Stimulated activated CD8-positive, alpha-beta memory T cell treated with anti-CD3 and anti-CD28 coated beads, Interleukin-15, amount 100 ng/mL, for 48 hours (primary cell): ENCODE measurements around the gene CCT3.
"Not testable (repeated sequence)": the region's sequence is repeated elsewhere in the genome, so short reads cannot be mapped to it uniquely, and the experiment has no call there.

ENCODE experiments used
- DNase-seq, 2 donors: peaks; one replicate each; pipeline ENCODE4 v3.0.0-alpha.2; 2020; ENCODE audit warnings: low read depth in 2 of 2

The CCT3 gene

DNA sequence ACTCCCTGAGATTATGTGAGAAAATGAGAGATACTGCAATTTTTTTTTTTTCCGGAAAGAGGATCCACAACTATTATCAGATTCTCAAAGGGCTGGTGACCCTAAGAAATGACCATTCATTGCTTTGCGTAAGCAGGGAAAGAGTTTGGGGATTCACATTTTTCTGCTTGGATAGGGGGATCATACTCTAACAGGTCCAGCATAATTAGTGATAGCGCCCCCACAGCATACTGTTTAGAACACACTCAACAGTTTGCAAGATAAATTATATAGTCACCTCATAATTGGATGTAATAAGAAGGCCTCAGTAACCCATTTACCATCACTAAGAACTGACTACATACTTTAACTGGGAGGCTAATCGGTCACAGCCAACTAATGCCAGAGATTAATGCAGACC lies 1.9 kb downstream of the CCT3 start:
- no peak for DNase-seq

- not testable (repeated sequence) for DNase-seq
Observed at GRCh38 chr1:156323179-156323578, 14.9 kb downstream of the CCT3 start.

DNA sequence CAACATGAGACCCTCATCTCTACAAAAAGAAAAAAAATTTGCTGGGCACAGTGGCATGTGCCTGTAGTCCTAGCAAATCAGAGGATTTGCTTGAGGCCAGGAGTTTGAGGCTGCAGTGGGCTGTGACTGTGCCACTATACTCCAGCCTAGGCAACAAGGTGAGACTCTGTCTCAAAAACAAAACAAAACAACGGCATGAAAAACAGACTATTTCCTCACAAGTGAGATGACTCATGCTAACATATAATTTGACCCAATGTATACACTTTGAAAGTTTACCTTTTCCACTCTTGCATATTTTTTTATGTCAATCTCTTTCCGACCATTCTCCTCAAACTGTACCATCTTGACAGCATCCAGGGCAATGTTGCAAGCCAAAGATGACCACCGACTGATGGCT lies 17.5 kb downstream of the CCT3 start:
- DNase-seq, result no peak

DNA sequence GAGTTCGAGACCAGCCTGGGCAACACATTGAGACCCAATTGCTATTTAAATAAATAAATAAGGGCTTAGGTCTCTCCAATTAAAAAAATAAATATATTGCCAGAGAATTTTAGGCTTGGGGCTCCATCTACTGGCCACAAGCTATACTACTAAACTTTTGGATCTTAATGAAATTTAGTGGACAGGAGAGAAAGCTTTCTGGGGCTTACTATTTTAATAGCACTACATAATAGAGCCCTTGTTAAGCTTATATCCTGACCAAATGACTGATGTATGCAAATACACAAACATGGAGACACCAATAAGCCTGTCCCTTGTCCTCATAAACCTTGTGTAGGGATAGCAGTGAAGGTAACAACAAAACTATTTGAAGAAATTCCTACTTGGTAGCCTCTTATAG lies 18.4 kb downstream of the CCT3 start:
- no peak for DNase-seq

DNA sequence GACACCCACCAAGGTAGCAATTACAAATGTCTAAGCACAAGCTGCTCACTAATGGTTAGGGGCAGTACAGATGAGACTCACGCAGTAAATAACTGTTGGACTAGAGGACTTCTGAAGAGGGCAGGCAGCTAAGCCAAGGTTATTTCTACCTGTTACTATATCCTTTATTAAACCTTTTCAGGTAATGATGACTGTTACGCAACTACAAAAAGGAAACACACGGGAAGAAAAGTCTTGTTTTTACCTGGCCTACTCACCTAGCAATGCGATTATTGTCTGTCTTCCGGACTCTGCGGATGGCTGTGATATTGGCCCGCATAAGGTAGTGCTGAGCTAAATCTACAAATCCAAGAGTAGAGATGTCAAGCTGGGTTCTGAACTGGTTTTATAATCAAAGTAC lies 21.2 kb downstream of the CCT3 start:
- DNase-seq, result no peak

DNA sequence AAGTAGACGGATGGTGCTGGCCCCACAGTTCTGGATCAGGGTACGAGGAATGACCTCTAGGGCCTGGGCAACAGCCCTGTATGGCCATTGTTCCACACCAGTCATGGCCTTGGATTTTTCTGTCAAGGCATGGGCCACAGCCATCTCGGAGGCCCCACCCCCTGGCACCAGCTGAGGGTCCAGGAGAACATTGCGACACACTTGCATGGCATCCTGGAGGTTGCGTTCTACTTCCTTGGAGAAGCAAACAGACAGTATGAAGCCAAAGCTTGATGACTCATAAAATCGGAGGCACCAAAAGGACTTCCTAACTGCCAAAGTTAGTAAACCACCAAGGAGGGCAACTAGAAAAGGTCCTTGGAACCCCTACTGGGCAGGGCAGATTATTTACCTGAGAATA lies 27.1 kb downstream of the CCT3 start:
- DNase-seq, result no peak

DNA sequence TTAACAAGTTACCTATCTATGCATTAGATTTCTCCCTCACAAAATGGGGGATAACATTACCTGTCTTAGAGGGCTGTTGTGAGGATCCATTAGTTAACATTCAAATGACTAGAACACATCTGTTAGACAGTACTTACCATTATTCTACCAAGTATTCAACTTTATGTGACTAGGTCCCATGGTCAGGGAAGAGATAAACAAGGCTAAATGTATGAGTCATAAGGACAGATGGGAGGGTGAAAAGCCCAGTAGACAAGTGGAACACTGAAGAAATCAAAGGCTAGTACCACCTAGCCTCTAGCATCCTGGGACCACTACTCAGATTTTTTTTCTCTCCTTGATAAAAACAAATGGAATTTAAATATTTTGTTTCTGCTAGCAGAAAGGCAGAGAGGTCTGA lies 30.0 kb downstream of the CCT3 start:
- no peak for DNase-seq

- DNase-seq, result no peak
Observed at GRCh38 chr1:156305215-156305614, 32.9 kb downstream of the CCT3 start.

- no peak for DNase-seq
Observed at GRCh38 chr1:156303241-156303640, 34.9 kb downstream of the CCT3 start.

DNA sequence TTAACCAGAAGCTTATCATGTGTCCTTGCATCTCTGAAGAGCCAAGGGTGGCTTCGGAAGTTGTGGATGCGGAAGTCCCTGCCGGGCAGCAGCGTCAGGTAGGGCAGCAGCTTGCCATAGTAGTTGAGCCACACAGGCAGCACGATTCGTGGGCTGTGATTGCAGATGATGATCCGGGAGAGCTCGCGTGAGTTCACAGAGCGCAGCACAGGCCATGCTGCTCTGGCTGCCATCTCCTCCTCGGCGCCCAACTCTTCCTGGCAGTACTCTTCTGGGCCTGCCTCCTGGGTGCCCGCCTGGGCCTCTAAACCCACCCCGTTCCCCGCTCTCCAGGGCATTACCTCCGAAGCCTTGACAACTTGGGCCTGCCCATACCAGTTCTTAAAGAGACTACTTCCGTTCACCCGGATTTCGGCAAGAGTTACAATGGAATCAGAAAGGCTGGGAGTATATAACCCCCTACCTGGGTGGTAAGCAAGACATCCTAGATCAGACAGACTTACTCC lies 39.2 kb downstream of the CCT3 start, which contains the start of gene VHLL:
Gene VHLL (minus strand): TSS at position 456 of the 506 bp plus-strand sequence. CDS start 118 bp downstream, at position 338.
- DNase-seq, result no peak

DNA sequence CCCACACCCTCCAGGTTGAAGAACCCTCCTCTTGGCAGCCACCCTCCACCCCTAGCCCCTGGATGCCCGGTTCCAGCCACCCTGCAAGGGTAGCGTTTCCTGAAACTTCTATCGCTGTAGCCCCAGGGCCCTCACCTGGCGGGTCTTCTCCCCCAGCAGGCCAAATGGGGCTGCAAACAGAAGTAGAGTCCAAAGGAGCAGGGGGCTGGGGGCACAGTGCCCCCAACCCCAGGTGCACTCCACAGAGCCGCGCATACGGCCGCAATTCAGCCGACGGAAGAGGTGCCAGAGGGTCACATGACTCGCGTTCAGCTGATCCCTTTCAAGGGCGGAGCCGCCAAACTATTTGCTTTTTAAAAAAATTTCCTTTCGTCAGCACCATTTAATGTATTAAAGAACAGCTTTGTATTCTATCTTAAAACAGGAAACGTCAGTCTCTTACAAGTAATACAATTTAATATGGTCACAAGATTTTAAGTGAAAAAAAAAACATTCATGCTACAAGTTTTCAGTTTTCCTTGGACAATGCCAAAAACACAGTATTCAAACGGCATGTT lies 42.6 kb downstream of the CCT3 start, which contains the start of gene GLMP:
Gene GLMP (minus strand): TSS at position 289 of the 557 bp plus-strand sequence. CDS start 34 bp downstream, at position 255.
- DNase-seq, result peak; percentile 30 to 35

DNA sequence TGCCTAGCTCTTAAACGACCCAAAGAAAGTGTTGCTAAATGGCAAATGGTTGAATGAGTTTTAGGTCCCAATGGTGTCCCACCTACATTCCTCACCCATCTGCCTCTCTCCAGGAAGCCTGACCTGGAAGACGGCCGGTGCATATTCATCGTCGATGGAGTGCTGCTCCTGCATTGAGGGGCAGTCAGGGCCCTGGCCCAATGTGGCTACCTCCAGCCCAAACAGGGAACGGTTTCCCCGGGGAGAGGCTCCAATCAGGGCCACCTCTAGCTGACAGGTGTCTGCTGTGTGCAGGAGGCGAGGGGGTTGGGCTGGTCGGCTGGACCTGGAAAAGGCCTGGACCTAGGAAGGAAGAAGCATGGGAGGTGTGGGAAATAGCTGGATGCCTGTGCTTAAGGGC lies 44.2 kb downstream of the CCT3 start:
- no peak for DNase-seq

GRCh38 chr1:156293098-156293434 lies 45.0 kb downstream of the CCT3 start:
- DNase-seq, result no peak

GRCh38 chr1:156291226-156292061 lies 46.6 kb downstream of the CCT3 start:
- peak in 1 of 2 donors; percentile 24 for DNase-seq

DNA sequence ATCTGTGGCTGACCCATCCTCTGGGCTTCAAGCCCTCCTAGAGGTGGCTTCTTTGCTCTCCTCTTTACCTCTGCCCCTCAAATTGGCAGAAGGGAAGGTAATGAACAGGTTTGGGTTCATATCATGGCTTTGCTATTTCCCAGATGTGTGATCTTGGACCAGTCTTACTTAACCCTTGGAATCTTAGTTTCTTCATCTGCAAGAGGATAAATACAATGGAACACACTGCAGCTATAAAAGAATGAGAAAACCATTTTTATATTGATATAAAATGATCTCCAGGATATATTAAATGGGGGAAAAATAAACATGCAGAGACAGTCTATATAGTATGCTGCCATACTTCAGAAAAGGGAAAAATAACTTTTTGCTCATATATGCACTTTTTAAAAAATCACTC lies 48.2 kb downstream of the CCT3 start:
- DNase-seq, result no peak

DNA sequence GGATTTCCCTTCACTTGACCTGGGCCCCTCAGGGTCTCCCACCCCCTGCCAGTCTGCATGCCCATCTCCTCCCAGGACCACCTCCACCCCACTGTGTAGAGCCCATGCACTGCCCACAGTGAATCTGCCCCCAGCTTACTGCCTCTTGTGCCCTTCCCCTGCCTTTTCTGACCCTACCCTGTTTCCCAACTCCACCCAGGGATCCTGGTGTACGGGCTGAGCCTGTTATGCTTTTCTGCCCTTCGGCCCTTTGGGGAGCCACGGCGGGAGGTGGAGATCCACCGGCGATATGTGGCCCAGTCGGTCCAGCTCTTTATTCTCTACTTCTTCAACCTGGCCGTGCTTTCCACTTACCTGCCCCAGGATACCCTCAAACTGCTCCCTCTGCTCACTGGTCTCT lies 52.0 kb downstream of the CCT3 start:
- no peak for DNase-seq

GRCh38 chr1:156285437-156285836 lies 52.7 kb downstream of the CCT3 start:
- DNase-seq, result no peak

GRCh38 chr1:156284757-156285156 lies 53.3 kb downstream of the CCT3 start:
- no peak for DNase-seq

GRCh38 chr1:156284112-156284511 lies 54.0 kb downstream of the CCT3 start, which contains the start of gene TMEM79:
TSS of gene TMEM79 (plus strand) at chr1:156284325. CDS start at chr1:156285227, 902 bp downstream.
- no peak for DNase-seq

GRCh38 chr1:156283521-156283920 lies 54.6 kb downstream of the CCT3 start:
- DNase-seq, result no peak

DNA sequence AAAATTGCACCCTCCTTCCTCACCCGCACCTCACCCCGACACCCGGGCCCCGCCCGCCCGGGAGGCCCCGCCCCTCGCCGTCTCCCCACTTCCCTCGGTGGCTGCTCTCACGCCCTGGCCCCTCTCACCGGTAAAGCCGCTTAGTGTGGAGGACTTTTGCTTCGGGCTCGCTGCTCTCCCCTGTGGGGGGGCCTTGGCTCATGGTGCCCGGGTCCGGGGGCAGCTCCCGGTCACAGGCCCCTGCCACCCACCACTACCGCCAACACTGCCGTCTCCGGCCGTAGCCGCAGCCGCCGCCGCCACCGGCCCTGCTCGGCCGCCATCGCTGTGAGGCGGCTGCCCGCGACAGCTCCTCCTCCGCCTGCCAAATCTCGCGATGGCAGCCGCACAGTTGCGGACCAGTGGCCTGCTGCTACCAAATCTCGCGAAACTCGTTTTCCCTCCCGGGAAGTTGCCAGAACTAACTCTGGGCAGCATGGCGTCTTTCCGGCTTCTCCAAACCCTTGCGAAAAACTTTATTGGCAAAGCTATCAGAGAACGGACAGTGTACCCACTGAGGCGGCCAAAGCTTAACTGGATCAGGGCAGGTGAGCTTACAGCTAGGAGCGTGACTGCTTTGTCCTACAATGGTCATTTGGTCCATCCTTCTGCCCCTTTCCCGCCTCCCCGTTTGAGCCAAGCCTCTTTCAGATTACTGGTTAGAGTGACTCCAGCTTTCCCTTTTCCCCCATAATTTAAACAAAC lies 55.4 kb downstream of the CCT3 start, which contains the start of gene SMG5:
Gene SMG5 (minus strand): TSS at position 347 of the 744 bp plus-strand sequence. CDS start 145 bp downstream, at position 202.
- peak; percentile 94 to 95 for DNase-seq
